GM10248 (cell line): ENCODE results near the gene TMEM52.

Experiments used
- CTCF ChIA-PET: fragments of 300-600 bp; sonication (Branson Sonifier 250); formaldehyde crosslinking; extraction: SDS; loops from one replicate; lab custom pipeline; 2021; ENCODE audit warnings: antibody characterized with exemption; lab: Yijun Ruan, JAX
- POLR2A ChIA-PET: fragments of 350-650 bp; sonication (Branson Sonifier 250); formaldehyde crosslinking; extraction: SDS; loops from one replicate; lab custom pipeline; 2020; ENCODE audit warnings: antibody characterized with exemption; lab: Yijun Ruan, JAX
- DNase-seq: peaks from one replicate; pipeline ENCODE4 v3.0.0; 2012; ENCODE audit errors: extremely low spot score
- CTCF ChIP-seq: IDR thresholded peaks from 2 replicates; pipeline ENCODE4 v1.5.1; 2012; ENCODE audit warnings: mild to moderate bottlenecking, low read depth; ENCODE audit errors: extremely low read depth, missing control alignments, control extremely low read depth

Gene TMEM52

GRCh38 chr1:1950940-1951339 lies 31.9 kb upstream of the TMEM52 start:
- DNase-seq, result no peak
- TF ChIP-seq CTCF, result no peak
- POLR2A ChIA-PET, result no interaction called here
- CTCF ChIA-PET, result no interaction called here

- ChIA-PET POLR2A (no interaction called here), CTCF (no interaction called here)
- no peak for TF ChIP-seq CTCF
- DNase-seq, result no peak
These were observed 29.7 kb upstream of the TMEM52 start for GRCh38 chr1:1948783-1949182.

GRCh38 chr1:1947493-1947892 lies 28.4 kb upstream of the TMEM52 start:
- ChIA-PET CTCF (interaction anchor here (1.2 to 2.2 kb wide), 3 partner anchors 12 to 97 kb away, joined by 3 to 5 read pairs (median 4); no protein-coding TSS in a partner anchor), POLR2A (no interaction called here)
- no peak for TF ChIP-seq CTCF
- DNase-seq, result no peak

- no peak for TF ChIP-seq CTCF
- no peak for DNase-seq
- ChIA-PET CTCF (interaction anchor here (1.2 to 2.2 kb wide), 2 partner anchors 19 to 98 kb away, joined by 4 to 5 read pairs; no protein-coding TSS in a partner anchor), POLR2A (no interaction called here)
These were observed 27.5 kb upstream of the TMEM52 start for GRCh38 chr1:1946540-1946939.

GRCh38 chr1:1945782-1946393 lies 26.8 kb upstream of the TMEM52 start:
- no peak for TF ChIP-seq CTCF
- POLR2A ChIA-PET, result no interaction called here
- no peak for DNase-seq
- CTCF ChIA-PET, result interaction anchor here (1.2 to 2.2 kb wide), 2 partner anchors 20 to 98 kb away, joined by 4 to 5 read pairs; no protein-coding TSS in a partner anchor

GRCh38 chr1:1943834-1944570 lies 24.9 kb upstream of the TMEM52 start:
- TF ChIP-seq CTCF, result peak; percentile 81
- ChIA-PET CTCF (interaction anchor here (0.6 to 2.2 kb wide), 10 partner anchors 9 to 231 kb away, joined by 3 to 11 read pairs (median 4); no protein-coding TSS in a partner anchor), POLR2A (no interaction called here)
- DNase-seq, result peak; percentile 75
